Amniotic stem cell (primary cell): ENCODE measurements around the gene SMYD1.
A peak's percentile ranks its signal among the peaks of the same experiment; 100 is the strongest.

Experiments used
- DNase-seq: peaks from one replicate; lab custom pipeline; 2025; lab: John Stamatoyannopoulos, UW

Gene SMYD1

GRCh38 chr2:88141952-88142351 is 74.3 kb downstream of the SMYD1 start:
- DNase-seq, result no peak

- no peak for DNase-seq
Observed at GRCh38 chr2:88144271-88144670, 76.6 kb downstream of the SMYD1 start.

- no peak for DNase-seq
Observed at GRCh38 chr2:88144914-88145497, 77.4 kb downstream of the SMYD1 start.

- no peak for DNase-seq
Observed at GRCh38 chr2:88146590-88146989, 79.0 kb downstream of the SMYD1 start.

GRCh38 chr2:88147145-88147544 is 79.5 kb downstream of the SMYD1 start:
- DNase-seq, result no peak

GRCh38 chr2:88148929-88149438 is 81.4 kb downstream of the SMYD1 start:
- no peak for DNase-seq

GRCh38 chr2:88159481-88159880 is 91.9 kb downstream of the SMYD1 start:
- DNase-seq, result no peak

- peak; percentile 29 for DNase-seq
Observed at GRCh38 chr2:88159955-88160415, 92.4 kb downstream of the SMYD1 start.

- no peak for DNase-seq
Observed at GRCh38 chr2:88160517-88160916, 92.9 kb downstream of the SMYD1 start.

- no peak for DNase-seq
Observed at GRCh38 chr2:88161446-88162244, 94.0 kb downstream of the SMYD1 start.
